GDM1 (cell line): ENCODE measurements around the gene RAB3IL1.

Experiments
- DNase-seq: peaks from one replicate; lab custom pipeline; 2025; lab: John Stamatoyannopoulos, UW

RAB3IL1 gene

GRCh38 chr11:61952882-61953281 lies 35.5 kb upstream of the RAB3IL1 start:
- no peak for DNase-seq

DNA sequence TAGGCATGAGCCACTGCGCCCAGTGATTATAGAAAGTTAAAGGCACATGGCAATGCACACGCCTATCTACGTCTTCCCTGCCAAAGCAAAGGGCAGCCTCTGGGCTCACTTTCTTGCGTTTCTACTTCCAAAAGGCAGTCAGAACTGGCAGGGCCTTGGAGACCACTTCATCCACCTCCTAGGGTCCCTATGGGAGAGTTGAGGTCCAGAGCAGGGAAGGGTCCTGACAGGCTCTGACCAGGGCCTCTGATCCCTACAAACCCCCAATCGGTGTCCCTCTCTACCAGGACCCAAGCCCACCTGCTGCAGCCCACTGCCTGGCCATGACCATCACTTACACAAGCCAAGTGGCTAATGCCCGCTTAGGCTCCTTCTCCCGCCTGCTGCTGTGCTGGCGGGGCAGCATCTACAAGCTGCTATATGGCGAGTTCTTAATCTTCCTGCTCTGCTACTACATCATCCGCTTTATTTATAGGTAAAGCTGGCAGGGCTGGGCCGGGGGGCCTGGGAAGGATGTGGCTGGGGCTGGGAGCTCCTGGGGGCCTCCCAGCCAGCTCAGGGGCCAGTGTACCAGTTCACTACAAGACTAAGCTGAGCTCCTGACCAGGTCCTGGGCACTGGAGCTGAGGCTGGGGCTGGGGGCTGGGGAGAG lies 34.2 kb upstream of the RAB3IL1 start:
- DNase-seq: no peak

DNA sequence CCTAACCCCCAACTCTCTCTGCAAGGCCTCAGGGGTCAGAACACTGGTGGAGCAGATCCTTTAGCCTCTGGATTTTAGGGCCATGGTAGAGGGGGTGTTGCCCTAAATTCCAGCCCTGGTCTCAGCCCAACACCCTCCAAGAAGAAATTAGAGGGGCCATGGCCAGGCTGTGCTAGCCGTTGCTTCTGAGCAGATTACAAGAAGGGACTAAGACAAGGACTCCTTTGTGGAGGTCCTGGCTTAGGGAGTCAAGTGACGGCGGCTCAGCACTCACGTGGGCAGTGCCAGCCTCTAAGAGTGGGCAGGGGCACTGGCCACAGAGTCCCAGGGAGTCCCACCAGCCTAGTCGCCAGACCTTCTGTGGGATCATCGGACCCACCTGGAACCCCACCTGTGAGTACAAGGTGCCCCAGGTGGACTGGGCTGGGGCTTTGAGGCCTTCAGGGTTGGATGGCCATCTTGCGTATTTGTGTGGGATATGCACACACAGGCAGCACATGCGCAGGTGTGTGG lies 32.7 kb upstream of the RAB3IL1 start, which contains the start of gene BEST1:
Gene BEST1 (plus strand): TSS at position 317 of the 513 bp plus-strand sequence. CDS start 1,456 bp downstream, outside the sequence.
- no peak for DNase-seq

GRCh38 chr11:61949169-61950034 lies 32.0 kb upstream of the RAB3IL1 start:
- no peak for DNase-seq

- no peak for DNase-seq
Measured at GRCh38 chr11:61948505-61948904, 31.1 kb upstream of the RAB3IL1 start.

GRCh38 chr11:61947486-61948210 lies 30.3 kb upstream of the RAB3IL1 start:
- peak; percentile 54 for DNase-seq

- no peak for DNase-seq
Measured at GRCh38 chr11:61946894-61947293, 29.5 kb upstream of the RAB3IL1 start.

GRCh38 chr11:61945191-61945590 lies 27.8 kb upstream of the RAB3IL1 start:
- DNase-seq: no peak

DNA sequence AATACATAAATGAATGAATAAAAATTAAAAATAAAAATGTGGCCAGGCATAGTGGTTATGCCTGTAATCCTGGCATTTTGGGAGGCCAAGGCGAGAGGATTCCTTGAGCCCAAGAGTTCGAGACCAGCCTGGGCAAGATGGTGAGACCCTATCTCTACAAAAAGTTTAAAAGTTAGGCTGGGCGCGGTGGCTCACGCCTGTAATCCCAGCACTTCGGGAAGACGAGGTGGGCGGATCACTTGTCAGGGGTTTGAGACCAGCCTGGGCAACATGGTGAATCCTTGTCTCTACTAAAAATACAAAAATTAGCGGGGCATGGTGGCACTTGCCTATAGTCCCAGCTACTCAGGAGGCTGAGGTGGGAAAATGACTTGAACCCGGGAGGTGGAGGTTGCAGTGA lies 23.1 kb upstream of the RAB3IL1 start:
- no peak for DNase-seq

DNA sequence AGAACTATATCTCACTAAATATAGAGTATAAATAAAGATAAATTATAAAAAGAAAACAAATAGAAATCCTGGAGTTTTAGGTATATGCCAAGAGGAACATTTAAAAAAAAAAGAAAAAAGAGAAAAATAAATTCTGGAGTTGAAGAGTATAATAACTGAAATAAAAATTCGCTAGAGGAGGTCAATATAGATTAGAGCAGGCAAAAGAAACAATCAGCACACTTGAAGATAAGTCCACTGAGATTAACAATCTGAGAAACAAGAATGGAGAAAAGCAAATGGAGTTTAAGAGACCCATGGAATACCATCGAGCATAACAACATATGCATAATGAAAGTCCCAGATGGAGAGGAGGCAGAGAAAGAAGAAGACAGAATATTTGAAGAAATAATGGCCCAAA lies 18.5 kb upstream of the RAB3IL1 start:
- DNase-seq: no peak

DNA sequence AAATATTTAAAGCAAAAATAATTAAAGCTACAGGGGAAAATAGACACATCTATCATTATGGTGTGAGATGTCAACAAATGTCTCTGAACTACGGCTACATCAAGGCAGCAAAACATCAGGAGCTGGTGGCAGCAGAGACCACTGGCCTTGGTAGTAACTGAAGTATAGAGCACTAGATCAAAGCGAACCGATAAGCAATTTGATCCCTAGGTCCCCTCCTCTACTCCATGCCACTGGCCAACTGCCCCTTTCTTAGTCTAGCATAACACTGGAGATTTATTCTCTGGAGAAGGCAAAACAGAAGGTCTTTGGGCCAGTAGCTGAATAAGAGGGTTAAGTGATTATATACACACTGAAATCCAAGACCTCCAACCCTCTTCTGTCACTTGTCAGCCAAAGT lies 13.6 kb upstream of the RAB3IL1 start:
- DNase-seq: no peak

- no peak for DNase-seq
Measured at GRCh38 chr11:61928606-61929005, 11.2 kb upstream of the RAB3IL1 start.

GRCh38 chr11:61927501-61927900 lies 10.1 kb upstream of the RAB3IL1 start:
- no peak for DNase-seq

DNA sequence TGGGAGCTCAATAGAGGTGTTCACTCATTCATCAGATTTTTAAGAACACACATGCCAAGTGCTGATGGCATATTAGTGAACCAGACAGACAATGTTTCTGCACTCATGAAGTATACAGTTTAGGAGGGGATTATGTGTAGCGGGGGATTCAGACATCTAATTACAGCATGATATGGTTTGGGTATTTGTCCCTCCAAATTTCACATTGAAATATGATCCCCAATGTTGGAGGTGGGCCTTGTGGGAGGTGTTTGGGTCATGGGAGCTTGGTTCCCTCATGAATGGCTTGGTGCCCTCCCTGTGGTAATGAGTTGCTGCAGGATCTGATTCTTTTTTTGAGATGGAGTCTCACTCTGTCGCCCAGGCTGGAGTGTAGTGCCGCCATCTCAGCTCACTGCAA lies 8.9 kb upstream of the RAB3IL1 start:
- no peak for DNase-seq

GRCh38 chr11:61925736-61926135 lies 8.4 kb upstream of the RAB3IL1 start:
- no peak for DNase-seq

- DNase-seq: no peak
Measured at GRCh38 chr11:61924064-61924455, 6.7 kb upstream of the RAB3IL1 start.

GRCh38 chr11:61923166-61924063 lies 6.0 kb upstream of the RAB3IL1 start:
- DNase-seq: no peak

DNA sequence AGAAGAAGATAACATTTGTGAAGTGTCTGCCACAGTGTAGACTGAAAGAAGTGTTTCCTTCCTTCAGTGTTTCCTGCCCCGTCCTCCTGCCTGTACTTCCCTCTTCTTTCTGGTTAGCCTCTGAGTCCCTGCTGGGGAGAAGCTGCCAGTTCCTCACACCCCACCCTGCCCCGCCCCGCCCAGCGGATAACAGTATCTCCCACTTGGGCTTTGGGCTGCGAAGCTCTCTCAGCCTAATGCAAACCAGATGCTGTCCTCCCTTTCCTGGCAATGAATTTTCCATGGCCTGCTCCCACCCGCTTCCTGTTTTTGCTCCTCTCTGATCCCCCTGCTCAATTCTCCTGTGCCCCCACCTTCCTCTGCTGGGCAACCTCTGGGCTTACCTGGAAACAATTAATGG lies 5.2 kb upstream of the RAB3IL1 start:
- DNase-seq: peak; percentile 74

DNA sequence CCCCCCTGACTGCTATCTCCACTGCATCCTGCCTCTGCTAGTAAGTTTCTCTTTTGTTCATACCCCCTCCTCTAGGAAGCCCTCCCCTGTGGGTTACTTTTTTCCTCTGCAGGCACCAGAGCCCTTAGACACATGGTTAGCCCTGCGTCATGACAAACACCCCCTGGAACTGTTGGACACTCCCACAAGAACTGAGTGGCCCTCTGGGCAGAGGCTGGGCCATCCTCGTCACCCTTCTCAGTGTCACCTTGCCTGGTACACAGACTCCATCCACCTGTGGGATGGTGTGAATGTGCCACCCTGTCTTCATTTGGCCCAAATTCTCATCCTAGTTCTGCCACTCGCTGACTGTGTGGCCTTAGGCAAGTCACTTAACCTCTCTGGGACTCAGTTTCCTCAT lies 4.1 kb upstream of the RAB3IL1 start:
- DNase-seq: no peak

DNA sequence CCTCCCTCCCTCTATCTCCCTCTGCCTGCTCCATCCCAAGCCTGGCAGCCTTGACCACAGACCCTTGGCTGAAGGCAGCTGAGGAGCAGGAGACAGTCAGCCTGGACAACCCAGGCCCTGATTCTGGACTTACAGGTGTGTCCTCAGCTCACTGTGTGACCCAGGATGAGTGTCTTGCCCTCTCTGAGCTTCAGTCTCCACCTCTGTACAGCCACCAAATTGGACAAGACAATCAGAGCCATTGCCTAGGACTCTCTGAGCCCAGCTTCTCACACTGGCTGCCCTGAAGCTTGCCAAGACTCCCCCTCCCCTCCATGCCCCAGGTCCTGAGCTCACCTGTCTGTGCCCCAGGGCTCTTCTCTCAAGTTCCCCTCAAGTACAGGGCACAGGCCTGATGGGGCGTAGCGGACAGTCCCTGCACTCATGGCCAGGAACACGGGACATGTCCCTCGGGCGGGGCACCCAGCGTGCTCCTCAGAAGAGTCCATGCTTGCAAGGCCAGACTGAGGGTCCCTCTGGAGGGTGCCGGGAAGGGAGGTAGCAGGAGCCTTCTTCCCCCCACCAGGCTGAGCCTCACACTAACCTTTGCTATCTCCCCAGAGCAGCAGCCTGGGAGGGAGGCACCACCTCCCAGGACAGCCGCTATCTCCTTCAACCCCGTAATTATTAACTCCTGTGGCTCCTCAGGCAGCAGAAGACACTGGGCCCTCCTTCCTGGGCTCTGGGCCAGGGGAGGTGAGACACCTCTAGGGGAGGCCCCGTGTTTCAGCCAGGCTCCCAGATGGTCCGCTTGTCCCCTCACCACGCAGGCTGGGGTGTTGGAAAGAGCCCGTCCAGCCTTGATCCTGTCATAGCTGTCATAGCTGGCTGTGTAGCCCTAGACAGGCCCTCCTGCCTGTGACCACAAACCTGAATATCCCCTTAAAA lies 2.6 kb upstream of the RAB3IL1 start:
- DNase-seq: no peak
